NCI-H2171 treated with DMSO at 0.1 percent for 48 hours (cell line): Measurements from ENCODE around the gene PCDHA13.
"Not testable (repeated sequence)": the region's sequence is repeated elsewhere in the genome, so short reads cannot be mapped to it uniquely, and the experiment has no call there.

Source experiments
- DNase-seq: peaks from one replicate; lab custom pipeline; 2025; lab: John Stamatoyannopoulos, UW

The PCDHA13 gene

GRCh38 chr5:140881889-140882590 is at the start of gene PCDHA13:
TSS of gene PCDHA13 (plus strand) at chr5:140882124. CDS start at chr5:140882269, 145 bp downstream.
- no peak for DNase-seq

- DNase-seq = no peak
Observed at GRCh38 chr5:140833993-140834392, 47.9 kb upstream of the PCDHA13 start, which contains the start of gene PCDHA7. TSS of gene PCDHA7 (plus strand) at chr5:140834269. CDS start at chr5:140834384, 115 bp downstream.

- DNase-seq = not testable (repeated sequence)
Observed at GRCh38 chr5:140834439-140835008, 47.4 kb upstream of the PCDHA13 start.

GRCh38 chr5:140835622-140836510 is 46.1 kb upstream of the PCDHA13 start:
- DNase-seq = no peak

GRCh38 chr5:140840978-140841962 is 40.7 kb upstream of the PCDHA13 start, which contains the start of gene PCDHA8:
TSS of gene PCDHA8 (plus strand) at chr5:140841187. CDS start at chr5:140841322, 135 bp downstream.
- peak; percentile 3 for DNase-seq

- DNase-seq = no peak
Observed at GRCh38 chr5:140842798-140843733, 38.9 kb upstream of the PCDHA13 start.

- DNase-seq = not testable (repeated sequence)
Observed at GRCh38 chr5:140848139-140849102, 33.5 kb upstream of the PCDHA13 start, which contains the start of gene PCDHA9. TSS of gene PCDHA9 (plus strand) at chr5:140848382. CDS start at chr5:140848496, 114 bp downstream.

GRCh38 chr5:140849831-140850634 is 31.9 kb upstream of the PCDHA13 start:
- DNase-seq = not testable (repeated sequence)

- DNase-seq = no peak
Observed at GRCh38 chr5:140855772-140856674, 25.9 kb upstream of the PCDHA13 start, which contains the start of gene PCDHA10. TSS of gene PCDHA10 (plus strand) at chr5:140855897. CDS start at chr5:140856049, 152 bp downstream.

GRCh38 chr5:140857177-140857986 is 24.5 kb upstream of the PCDHA13 start:
- no peak for DNase-seq

GRCh38 chr5:140857987-140858240 is 24.0 kb upstream of the PCDHA13 start:
- no peak for DNase-seq

- DNase-seq = no peak
Observed at GRCh38 chr5:140862441-140863295, 19.3 kb upstream of the PCDHA13 start.

GRCh38 chr5:140868721-140869554 is 13.0 kb upstream of the PCDHA13 start, which contains the start of gene PCDHA11:
TSS of gene PCDHA11 (plus strand) at chr5:140868957. CDS start at chr5:140869104, 147 bp downstream.
- DNase-seq = no peak

- no peak for DNase-seq
Observed at GRCh38 chr5:140869555-140869886, 12.4 kb upstream of the PCDHA13 start.
